HG03432 (cell line): ENCODE measurements around the gene BBLN.

Experiments used
- ATAC-seq: cut with Tn5 transposase; IDR thresholded peaks from one replicate; pipeline ENCODE4 v1.9.1; 2021; ENCODE audit warnings: mild to moderate bottlenecking, moderate library complexity; ENCODE audit not compliant: unreplicated experiment

The BBLN gene

GRCh38 chr9:128144239-128145181 is 15.6 kb upstream of the BBLN start:
- no peak for ATAC-seq

GRCh38 chr9:128145536-128145935 is 14.5 kb upstream of the BBLN start:
- ATAC-seq, result no peak

- no peak for ATAC-seq
These were observed 14.1 kb upstream of the BBLN start for GRCh38 chr9:128145951-128146351.

GRCh38 chr9:128146591-128147120 is 13.4 kb upstream of the BBLN start:
- ATAC-seq, result no peak

GRCh38 chr9:128148509-128149000 is 11.5 kb upstream of the BBLN start:
- no peak for ATAC-seq

- no peak for ATAC-seq
These were observed 10.9 kb upstream of the BBLN start, which contains the start of gene LCN2 for GRCh38 chr9:128149001-128149701. TSS of gene LCN2 (plus strand) at chr9:128149453. CDS start at chr9:128149526, 73 bp downstream.

GRCh38 chr9:128149951-128150593 is 10.0 kb upstream of the BBLN start:
- ATAC-seq, result no peak

- ATAC-seq, result no peak
These were observed 9.3 kb upstream of the BBLN start for GRCh38 chr9:128150594-128151308.

GRCh38 chr9:128151309-128152132 is 8.5 kb upstream of the BBLN start:
- ATAC-seq, result no peak

- ATAC-seq, result no peak
These were observed 7.7 kb upstream of the BBLN start for GRCh38 chr9:128152133-128153059.

GRCh38 chr9:128153060-128153946 is 6.8 kb upstream of the BBLN start:
- ATAC-seq, result no peak

GRCh38 chr9:128153947-128154695 is 5.9 kb upstream of the BBLN start:
- ATAC-seq, result no peak

GRCh38 chr9:128155736-128156500 is 4.1 kb upstream of the BBLN start:
- no peak for ATAC-seq

GRCh38 chr9:128159522-128159783 is 612 bp upstream of the BBLN start:
- no peak for ATAC-seq

GRCh38 chr9:128160603-128160987 is 530 bp downstream of the BBLN start:
- ATAC-seq, result peak; percentile 18

- ATAC-seq, result no peak
These were observed 1.3 kb downstream of the BBLN start for GRCh38 chr9:128161215-128161902.
